GM18508 (cell line): Measurements from ENCODE around the gene SOX15.

Experiments used
- ATAC-seq: cut with Tn5 transposase; IDR thresholded peaks from one replicate; pipeline ENCODE4 v1.9.1; 2021; ENCODE audit warnings: moderate number of reproducible peaks; ENCODE audit not compliant: insufficient read depth, unreplicated experiment

Gene SOX15

GRCh38 chr17:7559320-7560171 lies 30.3 kb downstream of the SOX15 start:
- ATAC-seq: no peak

GRCh38 chr17:7558544-7559319 lies 31.2 kb downstream of the SOX15 start, which contains the start of gene TNFSF13:
TNFSF13 (plus strand) TSS chr17:7558750; CDS start chr17:7559040, 290 bp downstream.
- no peak for ATAC-seq

GRCh38 chr17:7557775-7558543 lies 31.9 kb downstream of the SOX15 start:
- ATAC-seq: no peak

- ATAC-seq: no peak
Observed at GRCh38 chr17:7557147-7557764, 32.6 kb downstream of the SOX15 start.

GRCh38 chr17:7556627-7557026 lies 33.3 kb downstream of the SOX15 start:
- no peak for ATAC-seq

GRCh38 chr17:7555320-7555948 lies 34.5 kb downstream of the SOX15 start:
- ATAC-seq: no peak

GRCh38 chr17:7553356-7553755 lies 36.5 kb downstream of the SOX15 start:
- ATAC-seq: no peak

- ATAC-seq: peak; percentile 46
Observed at GRCh38 chr17:7552621-7553051, 37.3 kb downstream of the SOX15 start.

- ATAC-seq: no peak
Observed at GRCh38 chr17:7551396-7551795, 38.5 kb downstream of the SOX15 start.

- no peak for ATAC-seq
Observed at GRCh38 chr17:7550344-7550743, 39.5 kb downstream of the SOX15 start.

- no peak for ATAC-seq
Observed at GRCh38 chr17:7549401-7550055, 40.4 kb downstream of the SOX15 start.

- ATAC-seq: no peak
Observed at GRCh38 chr17:7548585-7549400, 41.1 kb downstream of the SOX15 start, which contains the start of gene TNFSF12. TNFSF12 (plus strand) TSS chr17:7549058; CDS start chr17:7549154, 96 bp downstream.

GRCh38 chr17:7544911-7545310 lies 45.0 kb downstream of the SOX15 start:
- no peak for ATAC-seq

GRCh38 chr17:7541074-7541621 lies 48.7 kb downstream of the SOX15 start:
- no peak for ATAC-seq

GRCh38 chr17:7538891-7539545 lies 50.9 kb downstream of the SOX15 start:
- ATAC-seq: no peak
